Nucleus accumbens (tissue), 56 donors: ENCODE results near the gene DNTT.
A peak's percentile ranks its signal among the peaks of the same experiment; 100 is the strongest.
"Not testable (repeated sequence)": the region's sequence is repeated elsewhere in the genome, so short reads cannot be mapped to it uniquely, and the experiment has no call there.

Experiments
- DNase-seq, 56 donors: peaks; one replicate each; lab custom pipeline; 2025; lab: John Stamatoyannopoulos, UW

The DNTT gene

GRCh38 chr10:96305019-96305418 is 785 bp downstream of the DNTT start:
- no peak for DNase-seq

GRCh38 chr10:96306516-96306915 is 2.3 kb downstream of the DNTT start:
- DNase-seq = peak in 21 of 56 donors; percentile 3 to 36 (median 10)

GRCh38 chr10:96308854-96309253 is 4.6 kb downstream of the DNTT start:
- not testable (repeated sequence) for DNase-seq

GRCh38 chr10:96309628-96310320 is 5.5 kb downstream of the DNTT start:
- DNase-seq = no peak

- DNase-seq = no peak
Measured at GRCh38 chr10:96310321-96310669, 6.1 kb downstream of the DNTT start.

- DNase-seq = no peak
Measured at GRCh38 chr10:96311180-96311715, 7.0 kb downstream of the DNTT start.

GRCh38 chr10:96313344-96313743 is 9.1 kb downstream of the DNTT start:
- no peak for DNase-seq

- DNase-seq = no peak
Measured at GRCh38 chr10:96317067-96317833, 13.0 kb downstream of the DNTT start.

GRCh38 chr10:96319754-96320474 is 15.7 kb downstream of the DNTT start:
- no peak for DNase-seq

GRCh38 chr10:96321822-96322221 is 17.6 kb downstream of the DNTT start:
- no peak for DNase-seq

- DNase-seq = no peak
Measured at GRCh38 chr10:96322275-96322674, 18.0 kb downstream of the DNTT start.

- no peak for DNase-seq
Measured at GRCh38 chr10:96324447-96324846, 20.2 kb downstream of the DNTT start.

GRCh38 chr10:96325719-96326373 is 21.6 kb downstream of the DNTT start:
- no peak for DNase-seq

GRCh38 chr10:96327462-96327861 is 23.2 kb downstream of the DNTT start:
- DNase-seq = no peak

- no peak for DNase-seq
Measured at GRCh38 chr10:96333101-96333500, 28.9 kb downstream of the DNTT start.

GRCh38 chr10:96334616-96335526 is 30.6 kb downstream of the DNTT start:
- DNase-seq = peak in 20 of 56 donors; percentile 3 to 60 (median 18)

- peak in 1 of 56 donors; percentile 15 for DNase-seq
Measured at GRCh38 chr10:96337106-96337505, 32.9 kb downstream of the DNTT start.

GRCh38 chr10:96338279-96338925 is 34.2 kb downstream of the DNTT start:
- DNase-seq = peak in 15 of 56 donors; percentile 6 to 59 (median 18)

- DNase-seq = no peak
Measured at GRCh38 chr10:96339383-96339782, 35.1 kb downstream of the DNTT start.
